DMS114 treated with DMSO at 0.1 percent for 48 hours (cell line): ENCODE results near the gene CCIN.

Source experiments
- DNase-seq: peaks from one replicate; lab custom pipeline; 2025; ENCODE audit not compliant: unreplicated experiment; lab: John Stamatoyannopoulos, UW

Gene CCIN

DNA sequence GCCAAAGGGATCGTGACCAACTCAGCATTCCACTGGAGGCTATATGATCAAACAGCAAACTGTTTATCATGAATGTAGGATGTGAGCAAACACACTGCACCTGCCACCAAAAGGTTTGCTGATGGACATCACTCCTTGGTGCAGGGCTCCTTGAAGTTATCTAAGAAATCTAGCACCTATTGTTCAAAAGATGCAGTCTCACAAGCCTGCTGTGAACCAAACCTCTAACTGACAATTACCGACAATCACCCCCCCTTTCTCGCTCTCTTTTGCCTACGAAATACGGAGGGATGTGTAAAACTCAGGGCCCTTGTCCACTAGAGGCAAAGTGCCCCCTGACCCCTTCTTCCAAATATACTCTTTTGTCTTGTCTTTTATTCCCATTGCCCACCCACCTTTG lies 19.0 kb downstream of the CCIN start:
- no peak for DNase-seq

DNA sequence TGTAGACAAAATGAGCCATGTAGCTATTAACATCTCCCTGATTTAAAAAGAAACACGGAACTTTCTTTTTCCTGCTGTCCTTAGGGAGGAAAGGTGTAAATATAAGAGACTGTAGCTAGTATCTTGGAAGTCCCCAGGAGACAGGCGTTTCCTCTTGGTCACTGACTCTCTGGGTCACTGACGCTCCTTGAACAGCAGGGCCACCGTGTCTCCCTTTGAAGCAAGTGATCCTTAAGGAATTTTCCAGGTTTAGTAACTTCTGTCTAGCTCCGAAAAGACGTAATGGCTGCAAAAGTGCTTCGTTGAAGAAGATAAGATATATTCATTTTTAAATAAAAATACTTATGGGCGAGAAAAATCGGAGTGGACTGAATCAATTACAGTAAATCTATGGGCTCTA lies 20.8 kb downstream of the CCIN start:
- DNase-seq = no peak

GRCh38 chr9:36190388-36191289 lies 21.5 kb downstream of the CCIN start, which contains the start of gene CLTA:
CLTA (plus strand) TSS chr9:36190921; CDS start chr9:36191057, 136 bp downstream.
- DNase-seq = peak; percentile 94

- no peak for DNase-seq
Measured at GRCh38 chr9:36191290-36191645, 22.1 kb downstream of the CCIN start.

DNA sequence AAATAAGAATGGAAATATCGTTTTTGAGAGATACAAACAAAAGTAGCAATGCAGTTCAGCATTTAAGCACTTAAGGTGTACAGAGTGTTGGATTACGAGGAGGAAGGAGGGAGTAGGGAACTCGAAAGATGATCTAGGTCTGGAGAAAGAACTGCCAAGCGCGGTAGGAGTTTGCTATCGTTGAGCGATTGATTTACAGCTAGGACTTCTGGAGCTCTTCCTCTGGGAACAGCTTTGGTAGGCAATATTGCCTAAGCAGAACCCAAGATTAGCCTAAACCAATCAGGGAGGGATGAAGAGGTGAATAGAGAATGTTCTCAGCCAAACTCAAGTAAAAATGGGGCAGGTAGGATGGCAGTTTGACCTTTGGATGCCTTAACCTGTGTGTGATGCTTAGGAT lies 22.5 kb downstream of the CCIN start:
- no peak for DNase-seq

- DNase-seq = no peak
Measured at GRCh38 chr9:36192196-36192595, 23.0 kb downstream of the CCIN start.

DNA sequence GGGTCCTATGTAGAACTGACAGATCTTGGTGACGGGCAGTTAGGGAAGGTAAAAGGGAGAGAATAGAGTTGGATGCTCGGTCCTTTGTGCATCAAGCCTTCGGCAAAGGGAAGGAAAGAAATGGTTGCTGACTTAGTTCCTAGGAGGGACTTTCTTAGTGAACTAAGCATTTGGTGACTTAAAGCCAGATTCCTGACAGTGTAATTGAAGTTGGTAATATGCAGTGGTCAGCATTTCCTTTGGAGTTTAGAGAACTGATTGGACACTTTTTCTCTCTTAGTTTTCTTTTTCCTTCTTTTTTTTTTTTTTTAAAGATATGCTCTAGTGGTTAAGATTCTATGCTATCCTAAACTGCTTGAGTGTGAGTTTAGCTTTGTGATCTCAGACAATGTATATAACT lies 23.8 kb downstream of the CCIN start:
- DNase-seq = no peak

DNA sequence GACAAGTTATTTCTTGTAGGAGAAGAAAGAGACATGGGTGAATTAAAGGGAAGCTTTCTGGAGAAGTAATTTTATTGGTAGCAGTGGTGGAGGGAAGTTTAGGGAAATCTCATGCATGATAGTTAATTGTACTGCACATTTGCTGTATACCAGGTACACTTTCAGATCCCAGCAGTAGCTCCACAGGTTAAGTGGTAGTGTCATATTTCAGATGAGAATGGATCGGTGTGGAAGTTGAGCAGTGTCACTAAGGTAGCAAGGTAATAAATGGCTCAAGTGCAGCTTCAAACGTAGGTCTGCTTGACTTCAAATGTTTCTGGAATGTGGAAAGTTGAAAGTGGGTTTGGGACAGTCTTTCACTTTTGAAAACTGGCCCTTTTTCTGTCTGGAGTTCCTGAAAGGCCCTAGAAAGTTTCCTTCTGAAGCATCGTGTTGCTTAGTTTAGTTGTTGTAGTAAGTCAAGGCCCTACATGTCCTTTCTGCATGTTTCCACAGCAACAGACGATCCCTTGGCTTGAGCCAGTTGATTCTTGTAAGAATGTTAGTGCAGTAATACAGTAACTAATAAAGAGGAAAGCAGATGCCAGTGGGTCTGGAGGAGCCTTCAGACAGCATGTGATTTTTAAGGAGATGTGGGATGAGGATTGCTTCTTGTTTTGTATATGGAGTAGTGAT lies 25.3 kb downstream of the CCIN start:
- no peak for DNase-seq

- no peak for DNase-seq
Measured at GRCh38 chr9:36204906-36205547, 35.8 kb downstream of the CCIN start.

- DNase-seq = no peak
Measured at GRCh38 chr9:36207016-36207415, 37.8 kb downstream of the CCIN start.

DNA sequence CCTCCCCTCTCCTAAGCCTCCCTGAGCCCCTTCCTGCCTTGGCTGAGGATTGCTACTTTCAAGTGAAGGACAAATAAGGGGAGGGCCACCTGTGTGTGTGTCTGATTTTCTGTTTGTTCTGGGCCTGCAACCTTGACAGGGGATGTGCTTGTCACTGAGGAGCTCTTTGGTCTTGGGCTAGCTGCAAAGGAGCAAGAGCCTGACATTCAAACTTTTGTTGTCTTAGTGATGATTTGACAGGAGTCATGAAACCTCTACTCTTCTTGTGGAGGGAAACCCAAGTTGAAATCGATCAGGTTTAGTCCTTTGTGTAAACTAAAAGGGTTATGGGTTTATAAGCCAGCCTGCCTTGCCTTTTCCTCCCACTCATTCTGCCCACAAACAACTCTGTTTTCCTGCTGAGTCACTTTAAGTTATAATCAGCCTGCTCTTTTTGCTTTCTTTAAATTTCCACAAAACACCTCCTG lies 38.4 kb downstream of the CCIN start:
- DNase-seq = no peak

DNA sequence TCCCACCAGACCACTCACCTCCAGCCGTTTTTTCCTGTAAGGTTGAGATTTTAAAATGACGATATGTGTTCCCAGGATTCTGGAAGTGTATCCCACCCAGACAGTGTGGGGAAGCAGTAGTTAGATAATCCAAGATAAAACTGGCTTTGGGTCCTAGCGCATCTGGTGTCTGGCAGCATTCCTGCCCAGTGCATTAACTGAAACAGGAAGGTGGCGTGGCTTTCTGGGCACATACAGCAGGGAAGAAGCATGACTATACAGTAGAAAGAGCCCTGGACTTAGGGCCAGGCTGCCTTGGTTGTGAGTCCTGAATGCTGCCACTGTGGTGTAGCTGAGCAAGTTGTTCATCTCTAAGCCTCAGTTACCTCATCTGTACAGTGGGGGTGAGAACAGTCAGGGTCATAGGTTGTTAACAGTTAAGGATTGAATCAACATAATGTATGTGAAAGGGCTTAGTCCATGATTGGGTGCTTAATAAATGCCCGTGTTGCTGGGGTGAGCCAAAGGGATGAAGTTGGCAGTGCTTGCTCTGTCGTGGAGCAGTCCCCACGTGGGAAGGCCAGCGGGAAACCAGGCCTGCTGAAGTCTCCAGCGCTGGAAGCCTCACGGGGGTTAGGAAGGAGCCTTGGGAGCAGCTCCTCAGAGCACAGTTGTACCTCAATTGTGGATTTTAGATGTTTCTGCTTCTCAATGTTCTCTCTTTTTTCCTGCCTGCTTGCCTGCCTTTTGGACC lies 39.5 kb downstream of the CCIN start:
- DNase-seq = no peak

- DNase-seq = no peak
Measured at GRCh38 chr9:36210722-36211121, 41.5 kb downstream of the CCIN start.

GRCh38 chr9:36211510-36211909 lies 42.3 kb downstream of the CCIN start:
- no peak for DNase-seq

- no peak for DNase-seq
Measured at GRCh38 chr9:36213387-36213786, 44.2 kb downstream of the CCIN start.

- no peak for DNase-seq
Measured at GRCh38 chr9:36213989-36214388, 44.8 kb downstream of the CCIN start.

GRCh38 chr9:36214571-36214970 lies 45.4 kb downstream of the CCIN start:
- no peak for DNase-seq

GRCh38 chr9:36217256-36217968 lies 48.2 kb downstream of the CCIN start:
- no peak for DNase-seq

DNA sequence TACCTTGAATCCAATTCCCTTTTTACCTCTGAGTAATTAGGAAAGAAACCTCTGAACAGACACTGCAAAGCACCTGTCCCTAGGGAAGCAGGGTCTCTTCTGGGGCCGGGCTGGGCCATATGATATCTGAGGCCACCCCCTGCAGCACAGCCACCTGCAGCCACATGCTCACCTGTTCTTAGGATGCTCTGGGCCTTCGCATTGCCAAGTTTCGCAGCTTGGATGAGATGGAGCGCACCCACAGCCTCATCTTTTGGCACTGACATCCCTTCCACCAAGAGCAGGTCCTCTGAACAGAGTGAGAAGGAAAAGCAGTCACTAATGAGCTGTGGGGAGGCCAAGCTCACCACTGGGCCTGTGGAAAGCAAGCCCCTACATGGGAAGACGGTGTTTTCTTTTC lies 48.8 kb downstream of the CCIN start:
- DNase-seq = no peak

DNA sequence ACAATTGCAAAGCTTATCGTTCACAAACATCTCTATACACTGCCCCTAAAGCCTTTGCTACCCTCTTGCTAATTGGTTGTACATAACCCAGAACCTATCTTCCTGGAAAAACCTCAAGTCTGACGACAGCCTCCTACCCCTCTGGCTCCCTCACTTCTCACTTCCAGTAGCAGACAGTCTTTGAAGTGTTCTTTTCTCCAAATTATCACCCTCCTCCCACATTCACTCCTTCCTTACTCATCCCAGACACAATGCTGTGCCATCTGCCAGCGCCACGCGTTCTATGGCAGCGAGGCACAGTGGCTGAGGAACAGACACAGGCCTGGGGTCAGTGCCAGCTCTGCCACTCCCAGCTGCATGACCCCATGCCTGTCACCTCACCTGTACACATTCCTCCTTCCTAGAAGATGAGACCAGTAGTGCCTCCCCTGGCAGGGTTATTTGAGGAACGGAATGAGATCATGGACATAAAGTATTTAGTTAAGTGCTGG lies 49.3 kb downstream of the CCIN start:
- DNase-seq = no peak
